Muscle of leg (tissue), 11 donors: ENCODE measurements around the gene KRTAP6-3. TPM values are rescaled to one million over a fixed set of nuclear protein-coding genes. Genes with fewer than 3 reads are reported as not detected.

Experiments
- DNase-seq: peaks from one replicate; pipeline ENCODE4 v3.0.0; 2013
- H3K27ac ChIP-seq: one replicate; pipeline ENCODE4 v1.5.1; 2013; ENCODE audit warnings: mild to moderate bottlenecking, low read length, control low read depth
- H3K27me3 ChIP-seq: one replicate; pipeline ENCODE4 v1.6.1; 2013; ENCODE audit warnings: low read length; ENCODE audit not compliant: control insufficient read depth, insufficient read depth
- H3K36me3 ChIP-seq: one replicate; pipeline ENCODE4 v1.6.1; 2013; ENCODE audit warnings: low read length; ENCODE audit not compliant: control insufficient read depth, insufficient read depth
- H3K4me1 ChIP-seq: one replicate; pipeline ENCODE4 v1.6.1; 2013; ENCODE audit warnings: low read length; ENCODE audit not compliant: control insufficient read depth, insufficient read depth
- H3K4me3 ChIP-seq: one replicate; pipeline ENCODE4 v1.5.1; 2013; ENCODE audit warnings: low read length, control low read depth
- H3K9me3 ChIP-seq: replicated peaks from 2 replicates; pipeline ENCODE4 v1.6.1; 2013; ENCODE audit warnings: low read depth, low read length; ENCODE audit not compliant: control insufficient read depth
- WGBS: methylation state at CpG from one replicate; pipeline ENCODE4 v1.1.5; 2013; ENCODE audit warnings: missing lambda C conversion rate; ENCODE audit not compliant: insufficient coverage; 5-methylcytosine and 5-hydroxymethylcytosine counted together
- polyA plus RNA-seq, 8 donors: library from polyadenylated mRNA; unstranded; fragments of 120-200 nt; gene quantifications; one replicate each; pipeline versions ENCODE4 v1.2.1 to v1.2.3, GENCODE V29; 2013; ENCODE audit warnings: inconsistent platforms in 1 of 8, low replicate concordance in 1 of 8; ENCODE audit not compliant: insufficient read length in 8 of 8, insufficient read depth in 1 of 8
- total RNA-seq: library from RNA; stranded (reverse); fragments of 120-200 nt; gene quantifications from one replicate; pipeline ENCODE4 v1.2.4, GENCODE V29; 2013

The KRTAP6-3 gene
- total and polyA plus RNA-seq, 9 donors: not detected

- no peak for DNase-seq
- H3K36me3 ChIP-seq: no peaks in the 10 kb centered on the region
- no peak within 1 kb of the TSS for H3K4me3 ChIP-seq
- no CpG with 5 or more reads among the region's 3 CpGs for WGBS
- no peak within 1 kb of the TSS for H3K27ac ChIP-seq
- H3K27me3 ChIP-seq: no peaks in the 10 kb centered on the region
- H3K4me1 ChIP-seq: no peaks in the 10 kb centered on the region
- peaks cover 13% of the 10 kb centered on the region for H3K9me3 ChIP-seq
Observed at GRCh38 chr21:30620522-30620921, 28.3 kb downstream of the KRTAP6-3 start, which contains the start of gene KRTAP20-4. Gene KRTAP20-4, plus strand, starts transcription at chr21:30620627.

GRCh38 chr21:30623362-30623761, 31.1 kb downstream of the KRTAP6-3 start:
- no peaks in the 10 kb centered on the region for H3K36me3 ChIP-seq
- no CpG with 5 or more reads among the region's 3 CpGs for WGBS
- H3K27ac ChIP-seq: no peak overlapping the region
- no peak for DNase-seq
- H3K27me3 ChIP-seq: no peaks in the 10 kb centered on the region
- no peak overlapping the region for H3K4me3 ChIP-seq
- H3K4me1 ChIP-seq: no peaks in the 10 kb centered on the region
- H3K9me3 ChIP-seq: peaks cover 14% of the 10 kb centered on the region

- Histone ChIP-seq H3K36me3 (no peaks in the 10 kb centered on the region), H3K4me1 (no peaks in the 10 kb centered on the region), H3K4me3 (no peak overlapping the region), H3K27me3 (no peaks in the 10 kb centered on the region), H3K9me3 (peaks cover 15% of the 10 kb centered on the region), H3K27ac (no peak overlapping the region)
- peak; percentile 60 for DNase-seq
- WGBS: 64% methylated on average over 3 of the region's 4 CpGs
Observed at GRCh38 chr21:30625449-30626165, 33.4 kb downstream of the KRTAP6-3 start.

GRCh38 chr21:30628109-30628508, 35.9 kb downstream of the KRTAP6-3 start:
- no peak overlapping the region for H3K27ac ChIP-seq
- H3K9me3 ChIP-seq: peaks cover 15% of the 10 kb centered on the region
- no peak overlapping the region for H3K4me3 ChIP-seq
- no peaks in the 10 kb centered on the region for H3K4me1 ChIP-seq
- WGBS: no CpG with 5 or more reads among the region's 4 CpGs
- DNase-seq: no peak
- H3K36me3 ChIP-seq: no peaks in the 10 kb centered on the region
- H3K27me3 ChIP-seq: no peaks in the 10 kb centered on the region

GRCh38 chr21:30629200-30629599, 37.0 kb downstream of the KRTAP6-3 start:
- Histone ChIP-seq H3K27me3 (no peaks in the 10 kb centered on the region), H3K4me1 (no peaks in the 10 kb centered on the region), H3K36me3 (no peaks in the 10 kb centered on the region), H3K27ac (no peak overlapping the region), H3K4me3 (no peak overlapping the region), H3K9me3 (peaks cover 15% of the 10 kb centered on the region)
- no CpG with 5 or more reads among the region's 1 CpG for WGBS
- DNase-seq: peak; percentile 18

GRCh38 chr21:30634906-30635305, 42.7 kb downstream of the KRTAP6-3 start, which contains the start of gene KRTAP20-2:
Gene KRTAP20-2, plus strand, starts transcription at chr21:30635206. Its CDS starts 58 bp downstream, at chr21:30635264.
- WGBS: no CpG with 5 or more reads among the region's 1 CpG
- no peak within 1 kb of the TSS for H3K4me3 ChIP-seq

GRCh38 chr21:30638686-30639085, 46.4 kb downstream of the KRTAP6-3 start:
- Histone ChIP-seq H3K4me3 (no peak overlapping the region), H3K36me3 (no peaks in the 10 kb centered on the region), H3K9me3 (peaks cover 2% of the 10 kb centered on the region), H3K27me3 (no peaks in the 10 kb centered on the region), H3K4me1 (no peaks in the 10 kb centered on the region), H3K27ac (no peak overlapping the region)
- WGBS: 65% methylated on average over 2 of the region's 3 CpGs
- no peak for DNase-seq

More at GRCh38 chr21:30634906-30635305, 42.7 kb downstream of the KRTAP6-3 start, which contains the start of gene KRTAP20-2:
- peaks cover 2% of the 10 kb centered on the region for H3K9me3 ChIP-seq
- no peaks in the 10 kb centered on the region for H3K36me3 ChIP-seq
- H3K27me3 ChIP-seq: no peaks in the 10 kb centered on the region
- H3K4me1 ChIP-seq: no peaks in the 10 kb centered on the region
- DNase-seq: no peak
- no peak within 1 kb of the TSS for H3K27ac ChIP-seq

GRCh38 chr21:30642564-30642963, 50.3 kb downstream of the KRTAP6-3 start, which contains the start of gene KRTAP20-3:
Gene KRTAP20-3, plus strand, starts transcription at chr21:30642864.
- no peaks in the 10 kb centered on the region for H3K4me1 ChIP-seq
- no peaks in the 10 kb centered on the region for H3K36me3 ChIP-seq
- WGBS: no CpG with 5 or more reads among the region's 2 CpGs
- no peak within 1 kb of the TSS for H3K4me3 ChIP-seq
- no peaks in the 10 kb centered on the region for H3K27me3 ChIP-seq
- H3K27ac ChIP-seq: no peak within 1 kb of the TSS
- DNase-seq: no peak
- H3K9me3 ChIP-seq: peaks cover 2% of the 10 kb centered on the region

Other genes with a start within 250 kb of the KRTAP6-3 start
- not detected for gene KRTAP23-1, start 243.8 kb upstream of the KRTAP6-3 start, total RNA-seq
- under 1 TPM in 1 of 8 donors, not detected in 7; 0.69 TPM for gene KRTAP23-1, start 243.8 kb upstream of the KRTAP6-3 start, polyA plus RNA-seq
- gene KRTAP13-2, start 220.2 kb upstream of the KRTAP6-3 start, total RNA-seq: not detected
- gene KRTAP13-2, start 220.2 kb upstream of the KRTAP6-3 start, polyA plus RNA-seq: not detected
- not detected for gene KRTAP13-1, start 196.4 kb upstream of the KRTAP6-3 start, total RNA-seq
- gene KRTAP13-1, start 196.4 kb upstream of the KRTAP6-3 start, polyA plus RNA-seq: not detected
- gene KRTAP13-3, start 166.5 kb upstream of the KRTAP6-3 start, total RNA-seq: not detected
- gene KRTAP13-3, start 166.5 kb upstream of the KRTAP6-3 start, polyA plus RNA-seq: not detected
- gene KRTAP13-4, start 162.2 kb upstream of the KRTAP6-3 start, total RNA-seq: not detected
- gene KRTAP13-4, start 162.2 kb upstream of the KRTAP6-3 start, polyA plus RNA-seq: not detected
- gene KRTAP15-1, start 152.2 kb upstream of the KRTAP6-3 start, total RNA-seq: not detected
- not detected for gene KRTAP15-1, start 152.2 kb upstream of the KRTAP6-3 start, polyA plus RNA-seq
- gene KRTAP19-1, start 112.1 kb upstream of the KRTAP6-3 start, total RNA-seq: not detected
- not detected for gene KRTAP19-1, start 112.1 kb upstream of the KRTAP6-3 start, polyA plus RNA-seq
- not detected for gene KRTAP19-2, start 105.0 kb upstream of the KRTAP6-3 start, total RNA-seq
- gene KRTAP19-2, start 105.0 kb upstream of the KRTAP6-3 start, polyA plus RNA-seq: not detected
- gene KRTAP19-3, start 100.4 kb upstream of the KRTAP6-3 start, total RNA-seq: not detected
- not detected for gene KRTAP19-3, start 100.4 kb upstream of the KRTAP6-3 start, polyA plus RNA-seq
- gene KRTAP19-4, start 95.3 kb upstream of the KRTAP6-3 start, total RNA-seq: not detected
- not detected for gene KRTAP19-4, start 95.3 kb upstream of the KRTAP6-3 start, polyA plus RNA-seq
- not detected for gene KRTAP19-5, start 90.3 kb upstream of the KRTAP6-3 start, total RNA-seq
- not detected for gene KRTAP19-5, start 90.3 kb upstream of the KRTAP6-3 start, polyA plus RNA-seq
- not detected for gene KRTAP19-6, start 50.6 kb upstream of the KRTAP6-3 start, total RNA-seq
- gene KRTAP19-6, start 50.6 kb upstream of the KRTAP6-3 start, polyA plus RNA-seq: not detected
- not detected for gene KRTAP19-7, start 31.1 kb upstream of the KRTAP6-3 start, total RNA-seq
- not detected for gene KRTAP19-7, start 31.1 kb upstream of the KRTAP6-3 start, polyA plus RNA-seq
- gene KRTAP22-2, start 2.0 kb upstream of the KRTAP6-3 start, total RNA-seq: not detected
- gene KRTAP22-2, start 2.0 kb upstream of the KRTAP6-3 start, polyA plus RNA-seq: not detected
- not detected for gene KRTAP6-2, start 6.5 kb downstream of the KRTAP6-3 start, total RNA-seq
- not detected for gene KRTAP6-2, start 6.5 kb downstream of the KRTAP6-3 start, polyA plus RNA-seq
- gene KRTAP22-1, start 8.6 kb downstream of the KRTAP6-3 start, total RNA-seq: not detected
- gene KRTAP22-1, start 8.6 kb downstream of the KRTAP6-3 start, polyA plus RNA-seq: not detected
- not detected for gene KRTAP6-1, start 21.5 kb downstream of the KRTAP6-3 start, total RNA-seq
- not detected for gene KRTAP6-1, start 21.5 kb downstream of the KRTAP6-3 start, polyA plus RNA-seq
- not detected for gene KRTAP20-1, start 24.0 kb downstream of the KRTAP6-3 start, total RNA-seq
- gene KRTAP20-1, start 24.0 kb downstream of the KRTAP6-3 start, polyA plus RNA-seq: not detected
- not detected for gene KRTAP20-4, start 28.2 kb downstream of the KRTAP6-3 start, total RNA-seq
- not detected for gene KRTAP20-4, start 28.2 kb downstream of the KRTAP6-3 start, polyA plus RNA-seq
- gene KRTAP20-2, start 42.8 kb downstream of the KRTAP6-3 start, total RNA-seq: not detected
- gene KRTAP20-2, start 42.8 kb downstream of the KRTAP6-3 start, polyA plus RNA-seq: not detected
- gene KRTAP20-3, start 50.4 kb downstream of the KRTAP6-3 start, total RNA-seq: not detected
- not detected for gene KRTAP20-3, start 50.4 kb downstream of the KRTAP6-3 start, polyA plus RNA-seq
- not detected for gene KRTAP21-3, start 126.3 kb downstream of the KRTAP6-3 start, total RNA-seq
- not detected for gene KRTAP21-3, start 126.3 kb downstream of the KRTAP6-3 start, polyA plus RNA-seq
- gene KRTAP21-2, start 154.8 kb downstream of the KRTAP6-3 start, total RNA-seq: not detected
- gene KRTAP21-2, start 154.8 kb downstream of the KRTAP6-3 start, polyA plus RNA-seq: not detected
- not detected for gene KRTAP21-1, start 163.0 kb downstream of the KRTAP6-3 start, total RNA-seq
- not detected for gene KRTAP21-1, start 163.0 kb downstream of the KRTAP6-3 start, polyA plus RNA-seq
- gene KRTAP8-1, start 220.8 kb downstream of the KRTAP6-3 start, total RNA-seq: not detected
- gene KRTAP8-1, start 220.8 kb downstream of the KRTAP6-3 start, polyA plus RNA-seq: not detected
- not detected for gene KRTAP7-1, start 237.3 kb downstream of the KRTAP6-3 start, total RNA-seq
- not detected for gene KRTAP7-1, start 237.3 kb downstream of the KRTAP6-3 start, polyA plus RNA-seq